Measurements from ENCODE around the gene JMJD1C.
A peak's percentile ranks its signal among the peaks of the same experiment; 100 is the strongest.

The JMJD1C gene

GRCh38 chr10:63464402-63465292 is 1.1 kb downstream of the JMJD1C start:
- Histone ChIP-seq H3K4me3 (ENCODE audit: low read depth, low read length) (peak overlapping the region; percentile 98), H3K36me3 (ENCODE audit: control insufficient read depth in 2 of 2, insufficient read depth in 1 of 2, low read length in 2 of 2) (no peaks in the 10 kb centered on the region), H3K9me3 (ENCODE audit: control insufficient read depth, insufficient read depth, low read depth, low read length) (no peaks in the 10 kb centered on the region), H3K4me1 (ENCODE audit: control insufficient read depth, insufficient read depth, low read length) (peaks cover 5% of the 10 kb centered on the region; the same call in 1 of the 2 replicates), H3K27ac (ENCODE audit: extremely low read depth, low read depth, low read length) (peak overlapping the region; percentile 95)
- CTCF ChIA-PET = interaction anchor here (0.6 to 1.8 kb wide), 6 partner anchors 10 to 298 kb away, joined by 3 to 7 read pairs (median 4); no protein-coding TSS in a partner anchor
- POLR2A ChIA-PET = interaction anchor here (0.5 to 3.6 kb wide), 8 partner anchors 51 to 199 kb away, joined by 3 to 26 read pairs (median 4); partner anchors contain the start of gene REEP3
- TF ChIP-seq HIC1 (tag by site-specific recombination; IDR thresholded peaks at IDR 0.05) (no peak), ZSCAN5A (tag by site-specific recombination; IDR thresholded peaks at IDR 0.05) (no peak), ZNF701 (tag by site-specific recombination; IDR thresholded peaks at IDR 0.05) (no peak), ZNF473 (tag by site-specific recombination; IDR thresholded peaks at IDR 0.05) (no peak), ZNF202 (tag by site-specific recombination; IDR thresholded peaks at IDR 0.05; ENCODE audit: borderline replicate concordance) (no peak), ZNF221 (tag by site-specific recombination; IDR thresholded peaks at IDR 0.05; ENCODE audit: borderline replicate concordance) (no peak), IKZF3 (tag by site-specific recombination; IDR thresholded peaks at IDR 0.05) (peak; percentile 76), ZXDB (tag by site-specific recombination; IDR thresholded peaks at IDR 0.05) (no peak), GLIS2 (tag by site-specific recombination; IDR thresholded peaks at IDR 0.05) (peak; percentile 98), TRIM28 (IDR thresholded peaks at IDR 0.05; ENCODE audit: borderline replicate concordance, low read length) (no peak), PRDM2 (tag by site-specific recombination; IDR thresholded peaks at IDR 0.05; ENCODE audit: borderline replicate concordance) (no peak), BCL6B (tag by site-specific recombination; IDR thresholded peaks at IDR 0.05) (no peak), SP7 (tag by site-specific recombination; IDR thresholded peaks at IDR 0.05) (no peak), KLF9 (tag by site-specific recombination; IDR thresholded peaks at IDR 0.05; ENCODE audit: low read depth) (no peak), ZIC2 (tag by site-specific recombination; IDR thresholded peaks at IDR 0.05) (peak; percentile 85), ZNF248 (tag by site-specific recombination; IDR thresholded peaks at IDR 0.05) (no peak), KLF17 (tag by site-specific recombination; IDR thresholded peaks at IDR 0.05) (no peak), ZNF660 (tag by site-specific recombination; IDR thresholded peaks at IDR 0.05) (no peak), PATZ1 (tag by site-specific recombination; IDR thresholded peaks at IDR 0.05) (peak; percentile 75; the same call in 1 of the 2 replicates), SALL2 (tag by site-specific recombination; IDR thresholded peaks at IDR 0.05; ENCODE audit: borderline replicate concordance) (no peak), ZNF341 (tag by site-specific recombination; IDR thresholded peaks at IDR 0.05; ENCODE audit: low read depth) (peak; percentile 51; the same call in 1 of the 2 replicates), ZBTB7A (tag by site-specific recombination; IDR thresholded peaks at IDR 0.05; ENCODE audit: low read depth) (no peak), ZNF747 (tag by site-specific recombination; IDR thresholded peaks at IDR 0.05) (no peak)

Data from HEK293 (cell line).